HEK293 (cell line): Measurements from ENCODE around the gene EMC9.

Experiments
- CTCF ChIP-seq: fragments of 450-650 bp; formaldehyde crosslinking; IDR thresholded peaks from 2 replicates; pipeline ENCODE4 v1.5.1; 2016; ENCODE audit warnings: missing biosample characterization, missing genetic modification characterization
- REST ChIP-seq: fragments of 450-650 bp; formaldehyde crosslinking; IDR thresholded peaks from 2 replicates; pipeline ENCODE4 v1.5.1; 2016; ENCODE audit warnings: missing biosample characterization, missing genetic modification characterization
- ZBTB26 ChIP-seq: fragments of 450-650 bp; formaldehyde crosslinking; optimal IDR thresholded peaks from 2 replicates; pipeline ENCODE3; 2016; ENCODE audit warnings: missing biosample characterization, mild to moderate bottlenecking, missing genetic modification characterization
- ZBTB8A ChIP-seq: fragments of 450-650 bp; formaldehyde crosslinking; IDR thresholded peaks from 2 replicates; pipeline ENCODE4 v1.5.1; 2016; ENCODE audit warnings: missing biosample characterization, missing genetic modification characterization

GRCh38 chr14:24116128-24116814 lies 25.1 kb downstream of the EMC9 start:
- no peak for TF ChIP-seq CTCF (tag by site-specific recombination)
- TF ChIP-seq ZBTB26 (tag by site-specific recombination), result no peak
- TF ChIP-seq REST, result no peak
- no peak for TF ChIP-seq ZBTB8A (tag by site-specific recombination)
